ENCODE results near the gene EWSR1.

GRCh38 chr22:29305836-29306174 is 37.7 kb downstream of the EWSR1 start:
- no peak for TF ChIP-seq CTCF (IDR thresholded peaks at IDR 0.05)
- TF ChIP-seq POLR2A (IDR thresholded peaks at IDR 0.05) = no peak
